CD4-positive, alpha-beta T cell treated with Interleukin-2 at 100 ng/mL for 4 hours (primary cell): ENCODE results near the gene LEFTY1.
"Not testable (repeated sequence)": the region's sequence is repeated elsewhere in the genome, so short reads cannot be mapped to it uniquely, and the experiment has no call there.

Experiments
- DNase-seq: peaks from one replicate; pipeline ENCODE4 v3.0.0-alpha.2; 2020; ENCODE audit warnings: low spot score

Gene LEFTY1

GRCh38 chr1:225848030-225848955 is 40.7 kb downstream of the LEFTY1 start:
- peak; percentile 25 for DNase-seq

- no peak for DNase-seq
These were observed 41.3 kb downstream of the LEFTY1 start for GRCh38 chr1:225847610-225848009.

- no peak for DNase-seq
These were observed 42.3 kb downstream of the LEFTY1 start for GRCh38 chr1:225846331-225847310.

DNA sequence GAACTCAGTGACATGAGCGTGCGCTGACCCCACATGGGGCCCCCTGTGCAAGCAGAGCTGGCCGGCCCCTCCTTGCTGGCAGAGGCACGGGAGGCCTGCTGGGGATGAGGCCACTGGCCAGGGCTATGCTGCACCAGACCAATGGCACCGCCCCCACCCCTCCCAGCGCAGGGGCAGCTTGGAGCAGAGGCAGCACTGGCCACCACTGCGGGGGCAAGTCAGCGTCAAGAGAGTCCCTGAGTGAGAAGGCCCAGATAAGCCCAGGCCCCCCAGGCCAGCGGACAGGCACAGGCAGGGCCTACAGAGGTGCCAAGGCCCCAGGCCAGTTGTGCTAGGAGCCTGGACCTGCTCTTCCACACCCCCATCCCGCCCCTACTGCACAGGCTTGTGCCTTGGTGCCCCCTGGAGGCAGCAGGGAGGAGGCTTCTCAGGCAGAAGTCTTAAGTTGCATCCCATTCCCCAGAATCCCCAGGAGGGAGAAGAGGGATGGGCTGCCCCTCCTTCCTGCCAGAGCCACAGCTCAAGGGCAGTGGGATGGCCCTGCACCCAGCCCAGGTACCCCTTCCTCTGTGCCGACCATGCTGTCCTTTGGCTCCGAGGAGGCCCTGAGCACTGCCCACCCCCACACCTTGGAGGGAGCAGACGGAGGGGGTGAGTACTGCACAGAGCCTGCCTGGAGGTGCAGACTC is 43.2 kb downstream of the LEFTY1 start:
- no peak for DNase-seq

GRCh38 chr1:225845097-225845496 is 43.8 kb downstream of the LEFTY1 start:
- no peak for DNase-seq

DNA sequence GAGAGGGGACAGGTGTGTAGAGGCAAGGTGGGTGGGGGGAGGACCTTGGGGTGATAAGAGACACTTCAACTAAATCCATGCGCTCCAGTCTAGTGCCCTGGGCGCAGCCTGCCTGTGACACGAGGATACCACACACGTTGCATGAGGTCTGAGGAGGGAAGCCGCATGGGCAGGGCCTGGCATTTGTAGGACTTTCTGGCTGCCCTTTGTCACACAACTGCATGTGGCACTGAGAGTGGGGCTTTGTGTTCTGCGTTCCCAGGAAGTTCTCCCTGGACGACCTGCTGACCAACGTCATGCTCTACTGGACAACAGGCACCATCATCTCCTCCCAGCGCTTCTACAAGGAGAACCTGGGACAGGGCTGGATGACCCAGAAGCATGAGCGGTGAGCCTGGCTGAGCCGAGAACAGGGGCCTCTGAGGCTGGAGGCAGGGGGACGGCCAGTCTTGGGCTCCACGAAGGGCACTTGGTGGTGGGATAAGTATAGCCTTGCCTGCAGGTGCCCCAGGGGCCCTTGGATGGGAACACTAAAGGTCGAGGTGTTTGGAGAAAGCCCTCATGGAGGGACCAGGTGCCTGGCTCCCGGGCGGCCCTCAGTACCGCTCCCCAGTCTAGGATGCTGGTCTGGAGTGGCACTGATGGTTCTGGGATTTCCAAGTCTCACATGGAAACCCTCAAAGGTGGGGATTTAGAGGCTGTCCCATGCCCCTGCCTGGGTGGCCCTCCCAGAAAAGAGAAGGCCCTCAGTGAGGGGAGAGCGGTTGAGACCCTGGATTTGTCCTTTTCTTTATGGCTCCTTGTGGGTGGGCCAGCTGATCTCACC is 44.5 kb downstream of the LEFTY1 start:
- DNase-seq = no peak

DNA sequence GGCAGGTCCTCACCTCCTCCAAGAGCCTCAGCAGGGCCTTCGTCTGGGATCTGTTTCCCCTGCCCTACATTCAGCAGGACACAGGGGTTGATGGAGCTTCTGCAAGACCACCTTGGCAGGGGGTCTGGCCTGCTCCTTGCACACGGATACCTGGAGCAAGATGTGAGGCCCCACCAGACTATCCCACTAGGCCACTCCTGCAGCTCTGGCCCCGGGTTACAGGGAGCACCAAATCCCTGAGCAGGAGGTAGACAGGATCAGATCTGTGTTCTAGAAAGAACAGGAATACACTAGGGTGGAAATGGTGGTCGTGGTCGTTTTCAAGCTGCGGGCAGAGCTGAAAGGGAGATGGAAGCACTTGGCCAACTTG is 45.5 kb downstream of the LEFTY1 start:
- DNase-seq = no peak

- no peak for DNase-seq
These were observed 46.0 kb downstream of the LEFTY1 start for GRCh38 chr1:225842788-225843425.

- DNase-seq = peak; percentile 20
These were observed 46.9 kb downstream of the LEFTY1 start for GRCh38 chr1:225842074-225842473.

DNA sequence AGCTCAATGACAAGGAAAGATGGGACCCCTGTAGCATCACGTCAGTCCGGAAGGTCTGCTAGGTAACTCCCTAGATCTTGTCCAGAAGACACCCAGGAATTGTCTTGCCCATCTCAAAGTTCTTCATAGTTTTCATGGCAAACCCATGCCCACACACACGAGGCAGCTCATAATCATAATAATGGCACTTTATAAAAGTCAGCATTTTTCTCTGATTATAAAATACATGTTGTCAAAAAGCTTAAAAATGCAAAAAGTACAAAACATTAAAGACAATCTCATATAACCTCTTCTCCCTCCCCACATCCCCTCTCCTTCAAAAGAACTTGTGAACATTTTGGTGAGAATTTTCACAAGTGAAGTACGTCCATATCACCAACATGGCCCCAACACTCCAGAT is 48.2 kb downstream of the LEFTY1 start:
- no peak for DNase-seq

DNA sequence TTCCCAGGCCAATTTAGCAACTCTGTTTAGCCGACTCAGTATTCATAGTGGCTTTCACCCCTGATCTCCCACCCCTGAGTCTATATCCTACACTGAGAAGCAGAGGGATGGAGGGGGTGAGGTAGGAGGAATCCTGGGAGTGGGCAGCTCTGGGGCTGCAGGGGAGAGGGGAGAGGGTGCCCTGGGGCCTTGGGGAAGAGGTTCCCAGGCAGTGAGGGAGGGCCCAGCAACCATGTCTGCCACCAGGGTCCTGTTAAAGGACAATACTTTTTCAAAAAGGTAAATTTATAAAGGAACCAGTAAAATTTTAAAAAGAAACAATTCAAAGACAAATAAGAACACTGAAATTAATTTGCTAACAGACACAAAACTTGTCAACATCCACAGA is 48.7 kb downstream of the LEFTY1 start:
- no peak for DNase-seq

DNA sequence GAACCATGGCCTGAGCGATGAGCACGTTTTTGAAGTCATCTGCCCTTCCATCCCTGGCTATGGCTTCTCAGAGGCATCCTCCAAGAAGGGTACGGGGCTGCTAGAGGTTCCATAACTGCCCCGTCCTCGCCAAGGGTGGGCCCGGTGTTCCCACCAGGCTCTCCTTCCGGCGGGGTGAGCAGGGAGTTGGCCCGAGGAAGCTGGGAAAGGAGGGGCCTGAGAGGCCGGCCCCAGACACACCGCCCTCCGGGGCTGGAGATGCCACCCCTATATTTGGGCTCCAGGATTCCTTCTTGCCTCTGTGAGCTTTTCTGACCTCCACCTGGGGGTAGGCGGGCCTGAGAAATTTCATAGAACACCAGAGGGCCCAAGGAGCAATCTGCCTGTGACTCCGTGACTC is 50.2 kb downstream of the LEFTY1 start:
- no peak for DNase-seq

DNA sequence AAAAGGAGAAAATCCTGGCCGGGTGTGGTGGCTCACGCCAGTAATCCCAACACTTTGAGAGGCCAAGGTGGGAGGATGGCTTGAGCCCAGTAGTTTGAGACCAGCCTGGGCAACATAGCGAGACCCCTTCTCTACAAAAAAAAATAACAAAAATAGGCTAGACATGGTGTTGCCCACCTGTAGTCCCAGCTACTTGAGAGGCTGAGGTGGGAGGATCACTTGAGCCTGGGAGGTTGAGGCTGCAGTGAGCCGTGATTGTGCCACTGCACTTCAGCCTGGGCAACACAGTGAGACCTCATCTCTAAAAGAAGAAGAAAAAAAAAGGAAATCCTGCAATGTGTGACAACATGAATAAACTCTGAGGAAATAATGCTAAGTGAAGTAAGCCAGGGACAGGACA is 52.6 kb downstream of the LEFTY1 start:
- DNase-seq = not testable (repeated sequence)
